ENCODE results near the gene CUX1. TPM values are rescaled to one million over a fixed set of nuclear protein-coding genes. Genes with fewer than 3 reads are reported as not detected.

Gene CUX1
- total RNA-seq, 1 donor, result 99.1 TPM

- DNase-seq (ENCODE audit: low read depth in 2 of 3, low spot score in 2 of 3), result no peak
Measured at GRCh38 chr7:101933028-101933427, 115.6 kb downstream of the CUX1 start.

- DNase-seq (ENCODE audit: low read depth in 2 of 3, low spot score in 2 of 3), result peak in 1 of 3 donors; percentile 31
Measured at GRCh38 chr7:101933688-101934121, 116.3 kb downstream of the CUX1 start.

GRCh38 chr7:101934618-101935017, 117.2 kb downstream of the CUX1 start:
- no peak for DNase-seq (ENCODE audit: low read depth in 2 of 3, low spot score in 2 of 3)

GRCh38 chr7:101935521-101936141, 118.2 kb downstream of the CUX1 start:
- no peak for DNase-seq (ENCODE audit: low read depth in 2 of 3, low spot score in 2 of 3)

GRCh38 chr7:101936223-101936610, 118.8 kb downstream of the CUX1 start:
- no peak for DNase-seq (ENCODE audit: low read depth in 2 of 3, low spot score in 2 of 3)

GRCh38 chr7:101936611-101937231, 119.3 kb downstream of the CUX1 start:
- DNase-seq (ENCODE audit: low read depth in 2 of 3, low spot score in 2 of 3), result no peak

GRCh38 chr7:101937717-101938514, 120.5 kb downstream of the CUX1 start:
- DNase-seq (ENCODE audit: low read depth in 2 of 3, low spot score in 2 of 3), result no peak

- no peak for DNase-seq (ENCODE audit: low read depth in 2 of 3, low spot score in 2 of 3)
Measured at GRCh38 chr7:101939136-101939695, 121.8 kb downstream of the CUX1 start.

- no peak for DNase-seq (ENCODE audit: low read depth in 2 of 3, low spot score in 2 of 3)
Measured at GRCh38 chr7:101940151-101940550, 122.7 kb downstream of the CUX1 start.

- DNase-seq (ENCODE audit: low read depth in 2 of 3, low spot score in 2 of 3), result no peak
Measured at GRCh38 chr7:101940830-101941229, 123.4 kb downstream of the CUX1 start.

GRCh38 chr7:101941481-101942383, 124.3 kb downstream of the CUX1 start:
- DNase-seq (ENCODE audit: low read depth in 2 of 3, low spot score in 2 of 3), result no peak

GRCh38 chr7:101942603-101943210, 125.3 kb downstream of the CUX1 start:
- no peak for DNase-seq (ENCODE audit: low read depth in 2 of 3, low spot score in 2 of 3)

- no peak for DNase-seq (ENCODE audit: low read depth in 2 of 3, low spot score in 2 of 3)
Measured at GRCh38 chr7:101943306-101943705, 125.9 kb downstream of the CUX1 start.

- DNase-seq (ENCODE audit: low read depth in 2 of 3, low spot score in 2 of 3), result no peak
Measured at GRCh38 chr7:101943889-101944600, 126.6 kb downstream of the CUX1 start.

GRCh38 chr7:101944611-101945010, 127.2 kb downstream of the CUX1 start:
- DNase-seq (ENCODE audit: low read depth in 2 of 3, low spot score in 2 of 3), result no peak

GRCh38 chr7:101945034-101945758, 127.8 kb downstream of the CUX1 start:
- DNase-seq (ENCODE audit: low read depth in 2 of 3, low spot score in 2 of 3), result no peak

- DNase-seq (ENCODE audit: low read depth in 2 of 3, low spot score in 2 of 3), result peak in 1 of 3 donors; percentile 55
Measured at GRCh38 chr7:101947899-101948298, 130.5 kb downstream of the CUX1 start.

GRCh38 chr7:101948650-101949049, 131.2 kb downstream of the CUX1 start:
- DNase-seq (ENCODE audit: low read depth in 2 of 3, low spot score in 2 of 3), result no peak
